Left ventricle myocardium inferior (tissue), 1 donor: ENCODE measurements around the gene NOL4L. TPM values are rescaled to one million over a fixed set of nuclear protein-coding genes. Genes with fewer than 3 reads are reported as not detected.

Source experiments
- DNase-seq: peaks from one replicate; pipeline ENCODE4 v3.0.0-alpha.2; 2020
- H3K27ac ChIP-seq: fragments of 200-600 bp; replicated peaks from 2 replicates; pipeline ENCODE4 v1.8.0; 2021
- H3K27me3 ChIP-seq: fragments of 200-600 bp; 2 replicates; pipeline ENCODE4 v1.8.0; 2021; ENCODE audit warnings: low read depth
- H3K36me3 ChIP-seq: fragments of 200-600 bp; 2 replicates; pipeline ENCODE4 v1.8.0; 2021
- H3K4me1 ChIP-seq: fragments of 200-600 bp; 2 replicates; pipeline ENCODE4 v1.8.0; 2021
- H3K4me3 ChIP-seq: fragments of 200-600 bp; 2 replicates; pipeline ENCODE4 v1.8.0; 2021; ENCODE audit warnings: mild to moderate bottlenecking, moderate library complexity
- H3K9me3 ChIP-seq: fragments of 200-600 bp; replicated peaks from 2 replicates; pipeline ENCODE4 v1.8.0; 2021
- CTCF ChIP-seq: fragments of 200-600 bp; IDR thresholded peaks from 2 replicates; pipeline ENCODE4 v1.8.0; 2021; ENCODE audit warnings: antibody characterized with exemption, mild to moderate bottlenecking, borderline replicate concordance
- intact Hi-C: fragments of 100-400 bp; cut with micrococcal nuclease; formaldehyde crosslinking; loops from one replicate; pipeline ENCODE4 v1.11.0; 2022
- total RNA-seq: library from RNA; stranded (reverse); fragmentation: NEBNext Ultra II Directional; extraction: Animal tissue kit (Norgen Biotek cat#: 25700); gene quantifications from one replicate; pipeline ENCODE4 v1.2.1, GENCODE V29; 2021
- donor health status: DM: no; HTN: yes; CAD: no; lungs with severe emphysema.

NOL4L gene
- total RNA-seq, 1 donor from 2014 or later = 5.6 TPM

GRCh38 chr20:32592022-32592421 lies 6.9 kb upstream of the NOL4L start:
- Histone ChIP-seq H3K36me3 (no peaks in the 10 kb centered on the region), H3K4me3 (no peak overlapping the region), H3K4me1 (no peaks in the 10 kb centered on the region), H3K27me3 (peaks cover 15% of the 10 kb centered on the region), H3K27ac (no peak overlapping the region), H3K9me3 (no peaks in the 10 kb centered on the region)
- DNase-seq = no peak
- no peak for TF ChIP-seq CTCF
- intact Hi-C loops = no loop called here

- intact Hi-C loops = no loop called here
- H3K4me1 ChIP-seq = peaks cover 4% of the 10 kb centered on the region
- H3K4me3 ChIP-seq = no peak overlapping the region
- TF ChIP-seq CTCF = no peak
- peaks cover 32% of the 10 kb centered on the region for H3K27me3 ChIP-seq
- no peaks in the 10 kb centered on the region for H3K9me3 ChIP-seq
- H3K27ac ChIP-seq = no peak overlapping the region
- DNase-seq = no peak
- H3K36me3 ChIP-seq = no peaks in the 10 kb centered on the region
Observed at GRCh38 chr20:32589769-32590168, 4.6 kb upstream of the NOL4L start.

GRCh38 chr20:32589256-32589655 lies 4.1 kb upstream of the NOL4L start:
- intact Hi-C loops = no loop called here
- H3K27me3 ChIP-seq = peaks cover 36% of the 10 kb centered on the region
- no peak for TF ChIP-seq CTCF
- H3K27ac ChIP-seq = no peak overlapping the region
- peaks cover 8% of the 10 kb centered on the region for H3K4me1 ChIP-seq
- no peak overlapping the region for H3K4me3 ChIP-seq
- no peaks in the 10 kb centered on the region for H3K36me3 ChIP-seq
- no peaks in the 10 kb centered on the region for H3K9me3 ChIP-seq
- no peak for DNase-seq

- Histone ChIP-seq H3K36me3 (no peaks in the 10 kb centered on the region), H3K27me3 (peaks cover 40% of the 10 kb centered on the region), H3K4me3 (no peak overlapping the region), H3K4me1 (peaks cover 18% of the 10 kb centered on the region), H3K9me3 (no peaks in the 10 kb centered on the region), H3K27ac (no peak overlapping the region)
- TF ChIP-seq CTCF = no peak
- DNase-seq = no peak
- intact Hi-C loops = no loop called here
Observed at GRCh38 chr20:32588040-32588439, 2.9 kb upstream of the NOL4L start.

GRCh38 chr20:32586291-32586690 lies 1.2 kb upstream of the NOL4L start:
- H3K36me3 ChIP-seq = no peaks in the 10 kb centered on the region
- intact Hi-C loops = no loop called here
- H3K27ac ChIP-seq = no peak overlapping the region
- H3K4me3 ChIP-seq = no peak overlapping the region
- DNase-seq = no peak
- H3K27me3 ChIP-seq = peaks cover 46% of the 10 kb centered on the region
- TF ChIP-seq CTCF = no peak
- no peaks in the 10 kb centered on the region for H3K9me3 ChIP-seq
- peaks cover 25% of the 10 kb centered on the region for H3K4me1 ChIP-seq
